Measurements from ENCODE around the gene GFM1.

The GFM1 gene

GRCh38 chr3:158739661-158740060, 95.3 kb downstream of the GFM1 start:
- no peak for DNase-seq (ENCODE audit: low read depth)
- no peak overlapping the region for H3K4me3 ChIP-seq (ENCODE audit: control insufficient read depth, low read depth, low read length)
- TF ChIP-seq CTCF (IDR thresholded peaks at IDR 0.05; ENCODE audit: control insufficient read depth, insufficient read depth, low read depth, low read length, missing control alignments) = no peak
